Panc1 (cell line): ENCODE results near the gene TBX4.

Experiments
- CTCF ChIP-seq: fragments of 450-650 bp; IDR thresholded peaks from 2 replicates; pipeline ENCODE4 v1.5.1; 2017; ENCODE audit warnings: mild to moderate bottlenecking
- POLR2AphosphoS5 ChIP-seq: IDR thresholded peaks from 2 replicates; pipeline ENCODE4 v1.6.1; 2012; ENCODE audit warnings: mild to moderate bottlenecking, low read depth, low read length, moderate library complexity
- SIN3A ChIP-seq: IDR thresholded peaks from 2 replicates; pipeline ENCODE4 v1.6.1; 2012; ENCODE audit warnings: low read depth, mild to moderate bottlenecking, low read length, moderate library complexity, borderline replicate concordance; ENCODE audit not compliant: insufficient read depth
- TCF7L2 ChIP-seq: IDR thresholded peaks from 2 replicates; pipeline ENCODE4 v1.6.1; 2011; ENCODE audit warnings: mild to moderate bottlenecking, low read depth, low read length, inconsistent platforms

DNA sequence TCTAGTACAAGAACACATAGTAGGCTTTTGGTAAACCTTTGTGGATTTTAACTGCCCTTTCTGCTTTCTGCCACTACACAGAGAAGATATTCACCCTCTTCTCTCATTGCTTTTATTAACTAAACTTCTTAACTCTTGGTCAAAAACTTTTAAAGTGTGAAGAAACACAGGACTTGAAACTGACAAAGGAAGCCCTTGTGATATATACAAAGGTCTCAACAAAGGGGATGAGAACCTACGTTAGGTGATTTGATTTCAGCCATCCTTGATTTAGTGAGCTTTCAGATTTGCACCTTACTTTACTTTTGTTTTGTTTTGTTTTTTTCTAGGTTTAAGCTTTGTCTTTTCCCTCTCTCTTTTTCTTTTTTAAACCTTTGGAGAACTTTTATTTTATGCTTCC is 66.9 kb downstream of the TBX4 start:
- TF ChIP-seq CTCF = no peak
- TF ChIP-seq POLR2AphosphoS5 = no peak
- no peak for TF ChIP-seq SIN3A
- TF ChIP-seq TCF7L2 = no peak
